ENCODE results near the gene GLRB.
A peak's percentile ranks its signal among the peaks of the same experiment; 100 is the strongest.

Gene GLRB

GRCh38 chr4:157075811-157076577, at the start of gene GLRB:
GLRB (plus strand) TSS chr4:157076150; CDS start chr4:157078025, 1,875 bp downstream.
- DNase-seq (ENCODE audit: low read depth): peak; percentile 17

- no peak for DNase-seq (ENCODE audit: low read depth)
These were observed 40.5 kb upstream of the GLRB start for GRCh38 chr4:157035471-157035870.

GRCh38 chr4:157040405-157040804, 35.5 kb upstream of the GLRB start:
- no peak for DNase-seq (ENCODE audit: low read depth)

- DNase-seq (ENCODE audit: low read depth): peak; percentile 64
These were observed 32.8 kb upstream of the GLRB start for GRCh38 chr4:157043131-157043530.

GRCh38 chr4:157045507-157046127, 30.3 kb upstream of the GLRB start:
- peak; percentile 81 for DNase-seq (ENCODE audit: low read depth)

GRCh38 chr4:157048248-157048647, 27.7 kb upstream of the GLRB start:
- peak; percentile 93 for DNase-seq (ENCODE audit: low read depth)

GRCh38 chr4:157050561-157050960, 25.4 kb upstream of the GLRB start:
- no peak for DNase-seq (ENCODE audit: low read depth)

GRCh38 chr4:157052429-157053040, 23.4 kb upstream of the GLRB start:
- DNase-seq (ENCODE audit: low read depth): no peak

- DNase-seq (ENCODE audit: low read depth): no peak
These were observed 18.7 kb upstream of the GLRB start for GRCh38 chr4:157057218-157057617.

- peak; percentile 2 for DNase-seq (ENCODE audit: low read depth)
These were observed 17.1 kb upstream of the GLRB start for GRCh38 chr4:157058899-157059298.

- peak; percentile 54 for DNase-seq (ENCODE audit: low read depth)
These were observed 3.9 kb upstream of the GLRB start for GRCh38 chr4:157072002-157072401.

- no peak for DNase-seq (ENCODE audit: low read depth)
These were observed 549 bp upstream of the GLRB start for GRCh38 chr4:157075401-157075800.

GRCh38 chr4:157076578-157076947, 613 bp downstream of the GLRB start:
- DNase-seq (ENCODE audit: low read depth): no peak

GRCh38 chr4:157079441-157079840, 3.5 kb downstream of the GLRB start:
- no peak for DNase-seq (ENCODE audit: low read depth)

GRCh38 chr4:157080605-157081004, 4.7 kb downstream of the GLRB start:
- peak; percentile 21 for DNase-seq (ENCODE audit: low read depth)

- DNase-seq (ENCODE audit: low read depth): no peak
These were observed 19.8 kb downstream of the GLRB start for GRCh38 chr4:157095716-157096115.

- peak; percentile 47 for DNase-seq (ENCODE audit: low read depth)
These were observed 20.5 kb downstream of the GLRB start for GRCh38 chr4:157096439-157096838.

GRCh38 chr4:157099506-157099905, 23.6 kb downstream of the GLRB start:
- no peak for DNase-seq (ENCODE audit: low read depth)

- DNase-seq (ENCODE audit: low read depth): no peak
These were observed 28.6 kb downstream of the GLRB start for GRCh38 chr4:157104541-157104940.

GRCh38 chr4:157114671-157115070, 38.7 kb downstream of the GLRB start:
- DNase-seq (ENCODE audit: low read depth): no peak

- peak; percentile 78 for DNase-seq (ENCODE audit: low read depth)
These were observed 39.8 kb downstream of the GLRB start for GRCh38 chr4:157115613-157116335.

GRCh38 chr4:157121401-157121800, 45.5 kb downstream of the GLRB start:
- DNase-seq (ENCODE audit: low read depth): no peak

- no peak for DNase-seq (ENCODE audit: low read depth)
These were observed 51.6 kb downstream of the GLRB start for GRCh38 chr4:157127571-157127970.
